Measurements from ENCODE around the gene RBP3.
"Not testable (repeated sequence)": the region's sequence is repeated elsewhere in the genome, so short reads cannot be mapped to it uniquely, and the experiment has no call there.

Gene RBP3

GRCh38 chr10:47374611-47375536 is 26.7 kb downstream of the RBP3 start:
- DNase-seq (ENCODE audit: low read depth), result no peak

GRCh38 chr10:47376522-47377220 is 28.5 kb downstream of the RBP3 start:
- no peak for DNase-seq (ENCODE audit: low read depth)

- DNase-seq (ENCODE audit: low read depth), result no peak
These were observed 30.0 kb downstream of the RBP3 start for GRCh38 chr10:47378183-47378510.

GRCh38 chr10:47378606-47379444 is 30.7 kb downstream of the RBP3 start:
- no peak for DNase-seq (ENCODE audit: low read depth)

GRCh38 chr10:47379445-47379785 is 31.3 kb downstream of the RBP3 start:
- DNase-seq (ENCODE audit: low read depth), result no peak

GRCh38 chr10:47379901-47380300 is 31.7 kb downstream of the RBP3 start:
- no peak for DNase-seq (ENCODE audit: low read depth)

GRCh38 chr10:47380341-47381102 is 32.4 kb downstream of the RBP3 start:
- no peak for DNase-seq (ENCODE audit: low read depth)

- no peak for DNase-seq (ENCODE audit: low read depth)
These were observed 32.9 kb downstream of the RBP3 start for GRCh38 chr10:47381103-47381395.

GRCh38 chr10:47381427-47382379 is 33.5 kb downstream of the RBP3 start:
- no peak for DNase-seq (ENCODE audit: low read depth)

GRCh38 chr10:47383261-47384147 is 35.3 kb downstream of the RBP3 start:
- DNase-seq (ENCODE audit: low read depth), result no peak

GRCh38 chr10:47384148-47384921 is 36.2 kb downstream of the RBP3 start, which contains the start of gene ZNF488:
ZNF488 (minus strand) TSS chr10:47384293; CDS start chr10:47368829, 15,464 bp downstream.
- DNase-seq (ENCODE audit: low read depth), result peak; percentile 81

- DNase-seq (ENCODE audit: low read depth), result not testable (repeated sequence)
These were observed 37.9 kb downstream of the RBP3 start for GRCh38 chr10:47386104-47386503.

- DNase-seq (ENCODE audit: low read depth), result no peak
These were observed 40.7 kb downstream of the RBP3 start for GRCh38 chr10:47388879-47389278.

GRCh38 chr10:47389619-47390018 is 41.5 kb downstream of the RBP3 start:
- no peak for DNase-seq (ENCODE audit: low read depth)

- no peak for DNase-seq (ENCODE audit: low read depth)
These were observed 48.2 kb downstream of the RBP3 start for GRCh38 chr10:47396311-47396717.

- no peak for DNase-seq (ENCODE audit: low read depth)
These were observed 49.1 kb downstream of the RBP3 start for GRCh38 chr10:47397256-47397655.

GRCh38 chr10:47400251-47400650 is 52.1 kb downstream of the RBP3 start:
- DNase-seq (ENCODE audit: low read depth), result no peak

- no peak for DNase-seq (ENCODE audit: low read depth)
These were observed 52.6 kb downstream of the RBP3 start for GRCh38 chr10:47400786-47401185.

- no peak for DNase-seq (ENCODE audit: low read depth)
These were observed 53.0 kb downstream of the RBP3 start for GRCh38 chr10:47401210-47401609.

Measured in activated T-cell treated with anti-CD3 and anti-CD28 coated beads for 48 hours (primary cell).